ENCODE results near the gene AKNAD1. TPM values are rescaled to one million over a fixed set of nuclear protein-coding genes. Genes with fewer than 3 reads are reported as not detected.

AKNAD1 gene
- total RNA-seq, 3 donors from 2014 or later, result 2.3 to 4.1 (median 2.9) TPM

GRCh38 chr1:108808438-108808837 lies 48.5 kb downstream of the AKNAD1 start:
- intact Hi-C loops (cut with DNase I; ENCODE audit: low total_unique reads), result no loop called here
- no peak for TF ChIP-seq POLR2A (IDR thresholded peaks at IDR 0.05)
- no peak for TF ChIP-seq POLR2AphosphoS5 (IDR thresholded peaks at IDR 0.05)
- TF ChIP-seq CTCF (IDR thresholded peaks at IDR 0.05), result no peak

GRCh38 chr1:108803548-108803947 lies 53.3 kb downstream of the AKNAD1 start:
- no peak for TF ChIP-seq CTCF (IDR thresholded peaks at IDR 0.05)
- no peak for TF ChIP-seq POLR2A (IDR thresholded peaks at IDR 0.05)
- TF ChIP-seq POLR2AphosphoS5 (IDR thresholded peaks at IDR 0.05), result no peak
- DNase-seq (ENCODE audit: low spot score in 2 of 2), result no peak
- Histone ChIP-seq H3K9me3 (no peaks in the 10 kb centered on the region), H3K27me3 (no peaks in the 10 kb centered on the region), H3K4me3 (no peak overlapping the region), H3K36me3 (peaks cover 8% of the 10 kb centered on the region), H3K27ac (no peak overlapping the region), H3K4me1 (no peaks in the 10 kb centered on the region)
- intact Hi-C loops (cut with DNase I; ENCODE audit: low total_unique reads), result no loop called here

More at GRCh38 chr1:108808438-108808837, 48.5 kb downstream of the AKNAD1 start:
- no peaks in the 10 kb centered on the region for H3K4me1 ChIP-seq
- H3K27ac ChIP-seq, result no peak overlapping the region
- no peaks in the 10 kb centered on the region for H3K36me3 ChIP-seq
- no peak overlapping the region for H3K4me3 ChIP-seq
- DNase-seq (ENCODE audit: low spot score in 2 of 2), result no peak
- H3K27me3 ChIP-seq, result no peaks in the 10 kb centered on the region
- no peaks in the 10 kb centered on the region for H3K9me3 ChIP-seq

GRCh38 chr1:108801101-108801500 lies 55.8 kb downstream of the AKNAD1 start:
- intact Hi-C loops (cut with DNase I; ENCODE audit: low total_unique reads), result no loop called here
- Histone ChIP-seq H3K4me3 (no peak overlapping the region), H3K4me1 (no peaks in the 10 kb centered on the region), H3K36me3 (peaks cover 8% of the 10 kb centered on the region), H3K27ac (no peak overlapping the region), H3K9me3 (no peaks in the 10 kb centered on the region), H3K27me3 (no peaks in the 10 kb centered on the region)
- TF ChIP-seq POLR2A (IDR thresholded peaks at IDR 0.05) (no peak), CTCF (IDR thresholded peaks at IDR 0.05) (no peak), POLR2AphosphoS5 (IDR thresholded peaks at IDR 0.05) (no peak)
- DNase-seq (ENCODE audit: low spot score in 2 of 2), result no peak

DNA sequence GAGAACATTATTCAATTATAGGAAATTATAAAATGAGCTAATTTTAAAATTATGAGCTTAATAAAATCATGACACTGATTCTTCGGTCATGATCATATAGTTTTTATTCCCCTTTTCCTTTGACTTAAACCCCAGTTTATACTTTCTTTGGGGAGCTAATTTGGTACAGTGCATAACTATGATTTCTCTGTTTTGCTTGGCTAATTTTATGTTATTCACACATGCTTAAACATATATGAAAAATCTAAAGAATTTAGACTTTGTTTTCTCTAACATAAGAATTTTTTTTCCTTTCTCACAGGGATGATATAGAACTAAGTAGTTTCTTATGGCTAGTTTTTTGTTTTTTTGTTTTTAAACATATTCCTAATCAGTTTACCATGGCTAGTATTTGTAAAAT lies 57.9 kb downstream of the AKNAD1 start:
- Histone ChIP-seq H3K27me3 (no peaks in the 10 kb centered on the region), H3K9me3 (no peaks in the 10 kb centered on the region), H3K4me3 (no peak overlapping the region), H3K4me1 (no peaks in the 10 kb centered on the region), H3K27ac (no peak overlapping the region), H3K36me3 (peaks cover 8% of the 10 kb centered on the region)
- intact Hi-C loops (cut with DNase I; ENCODE audit: low total_unique reads), result no loop called here
- DNase-seq (ENCODE audit: low spot score in 2 of 2), result no peak
- TF ChIP-seq POLR2A (IDR thresholded peaks at IDR 0.05) (no peak), CTCF (IDR thresholded peaks at IDR 0.05) (no peak), POLR2AphosphoS5 (IDR thresholded peaks at IDR 0.05) (no peak)

DNA sequence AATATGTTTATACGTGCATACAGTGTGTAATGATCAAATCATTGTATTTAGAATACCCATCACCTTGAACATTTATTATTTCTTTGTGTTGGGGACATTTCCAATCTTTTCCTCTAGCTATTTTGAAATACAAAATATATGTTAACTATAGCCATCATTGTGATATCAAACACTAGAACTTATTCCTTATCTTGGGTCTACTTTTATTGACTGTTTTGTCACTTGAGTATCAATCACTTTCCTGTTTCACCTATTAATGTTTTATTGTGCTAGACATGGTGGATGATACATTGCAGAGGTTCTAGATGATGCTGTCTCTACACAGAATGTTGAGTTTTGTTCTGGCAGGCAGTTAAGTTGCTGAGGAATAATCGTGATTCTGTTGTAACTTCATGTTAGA lies 64.5 kb downstream of the AKNAD1 start:
- no peak for DNase-seq (ENCODE audit: low spot score in 2 of 2)
- no peak for TF ChIP-seq POLR2A (IDR thresholded peaks at IDR 0.05)
- TF ChIP-seq POLR2AphosphoS5 (IDR thresholded peaks at IDR 0.05), result no peak
- Histone ChIP-seq H3K4me3 (no peak overlapping the region), H3K36me3 (no peaks in the 10 kb centered on the region), H3K9me3 (peaks cover 6 to 18% of the 10 kb centered on the region in 2 donors), H3K4me1 (no peaks in the 10 kb centered on the region), H3K27me3 (no peaks in the 10 kb centered on the region), H3K27ac (no peak overlapping the region)
- intact Hi-C loops (cut with DNase I; ENCODE audit: low total_unique reads), result no loop called here

DNA sequence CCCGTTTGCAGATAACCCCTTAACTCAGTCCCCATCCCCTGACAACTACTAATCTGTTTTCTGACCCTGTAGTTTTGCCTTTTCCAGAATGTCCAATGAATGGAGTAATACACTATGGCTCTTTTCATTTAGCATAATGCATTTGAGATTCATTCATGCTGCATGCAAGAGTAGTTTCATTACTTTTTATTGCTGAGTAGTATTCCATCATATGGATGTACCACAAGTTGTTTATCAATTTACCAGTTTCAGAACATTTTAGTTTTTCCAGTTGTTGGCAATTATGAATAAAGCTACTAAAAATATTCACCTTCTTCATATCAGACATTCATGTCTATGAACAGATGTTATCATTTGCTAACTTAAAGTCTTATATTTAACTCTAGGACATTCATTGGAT lies 65.1 kb downstream of the AKNAD1 start:
- Histone ChIP-seq H3K36me3 (no peaks in the 10 kb centered on the region), H3K27me3 (no peaks in the 10 kb centered on the region), H3K27ac (no peak overlapping the region), H3K4me3 (no peak overlapping the region), H3K4me1 (no peaks in the 10 kb centered on the region), H3K9me3 (peaks cover 6 to 18% of the 10 kb centered on the region in 2 donors)
- intact Hi-C loops (cut with DNase I; ENCODE audit: low total_unique reads), result no loop called here
- TF ChIP-seq POLR2AphosphoS5 (IDR thresholded peaks at IDR 0.05) (no peak), POLR2A (IDR thresholded peaks at IDR 0.05) (no peak), CTCF (IDR thresholded peaks at IDR 0.05) (no peak)
- no peak for DNase-seq (ENCODE audit: low spot score in 2 of 2)

Data from breast epithelium (tissue), 4 donors.